ENCODE measurements around the gene ZNF574.

DNA sequence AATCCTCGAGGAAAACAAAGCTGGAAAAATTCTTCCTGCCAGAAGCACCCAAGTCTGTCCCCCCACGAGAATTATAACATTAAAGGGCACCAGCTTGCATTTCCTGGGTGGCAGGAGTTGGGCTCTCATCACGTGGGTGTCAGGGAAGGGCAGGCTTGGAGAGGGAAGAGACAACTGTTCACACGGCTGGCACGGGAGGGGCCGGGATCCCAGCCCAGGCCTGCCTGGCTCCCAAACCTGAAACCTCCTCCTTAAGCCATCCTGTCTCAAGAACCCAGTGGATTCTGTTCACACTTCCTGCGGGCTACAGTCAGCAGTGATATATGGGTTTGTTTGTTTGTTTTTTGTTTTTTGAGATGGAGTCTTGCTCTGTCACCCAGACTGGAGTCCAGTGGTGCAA, 18.1 kb upstream of the ZNF574 start:
- TF ChIP-seq POLR2A (IDR thresholded peaks at IDR 0.05) = no peak
- TF ChIP-seq, protein P1, sequence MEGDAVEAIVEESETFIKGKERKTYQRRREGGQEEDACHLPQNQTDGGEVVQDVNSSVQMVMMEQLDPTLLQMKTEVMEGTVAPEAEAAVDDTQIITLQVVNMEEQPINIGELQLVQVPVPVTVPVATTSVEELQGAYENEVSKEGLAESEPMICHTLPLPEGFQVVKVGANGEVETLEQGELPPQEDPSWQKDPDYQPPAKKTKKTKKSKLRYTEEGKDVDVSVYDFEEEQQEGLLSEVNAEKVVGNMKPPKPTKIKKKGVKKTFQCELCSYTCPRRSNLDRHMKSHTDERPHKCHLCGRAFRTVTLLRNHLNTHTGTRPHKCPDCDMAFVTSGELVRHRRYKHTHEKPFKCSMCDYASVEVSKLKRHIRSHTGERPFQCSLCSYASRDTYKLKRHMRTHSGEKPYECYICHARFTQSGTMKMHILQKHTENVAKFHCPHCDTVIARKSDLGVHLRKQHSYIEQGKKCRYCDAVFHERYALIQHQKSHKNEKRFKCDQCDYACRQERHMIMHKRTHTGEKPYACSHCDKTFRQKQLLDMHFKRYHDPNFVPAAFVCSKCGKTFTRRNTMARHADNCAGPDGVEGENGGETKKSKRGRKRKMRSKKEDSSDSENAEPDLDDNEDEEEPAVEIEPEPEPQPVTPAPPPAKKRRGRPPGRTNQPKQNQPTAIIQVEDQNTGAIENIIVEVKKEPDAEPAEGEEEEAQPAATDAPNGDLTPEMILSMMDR (IDR thresholded peaks at IDR 0.05) = no peak
